GM12875 (cell line): ENCODE data around the gene SENP1.

Experiments used
- H3K4me3 ChIP-seq: one replicate; pipeline ENCODE4 v1.5.1; 2011; ENCODE audit warnings: low read depth, low read length, control low read depth
- TF ChIP-seq, protein P1 (sequence below): IDR thresholded peaks from 2 replicates; pipeline ENCODE4 v1.5.1; 2011; ENCODE audit warnings: low read depth, mild to moderate bottlenecking, control low read depth, inconsistent platforms, low read length, moderate library complexity, borderline replicate concordance; ENCODE audit not compliant: insufficient read depth

SENP1 gene

DNA sequence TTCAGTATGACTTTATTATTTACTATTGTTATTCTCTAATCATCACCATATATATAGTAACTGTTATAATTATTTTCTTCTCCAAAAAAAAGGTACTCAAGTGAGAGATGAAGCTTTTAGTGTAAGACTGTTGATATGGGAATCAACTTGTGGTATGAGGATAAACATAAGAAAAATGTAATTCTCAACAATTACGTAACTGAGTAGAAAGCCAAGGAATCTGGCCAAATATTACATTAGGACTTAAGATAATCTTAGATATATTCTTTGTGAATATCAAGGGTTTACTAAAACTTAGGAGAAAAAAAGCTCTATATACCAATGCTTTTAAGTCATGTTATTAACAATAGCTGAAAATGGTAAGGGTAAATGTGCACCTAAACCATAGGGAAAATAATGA, 13.3 kb downstream of the SENP1 start:
- TF ChIP-seq, protein P1, sequence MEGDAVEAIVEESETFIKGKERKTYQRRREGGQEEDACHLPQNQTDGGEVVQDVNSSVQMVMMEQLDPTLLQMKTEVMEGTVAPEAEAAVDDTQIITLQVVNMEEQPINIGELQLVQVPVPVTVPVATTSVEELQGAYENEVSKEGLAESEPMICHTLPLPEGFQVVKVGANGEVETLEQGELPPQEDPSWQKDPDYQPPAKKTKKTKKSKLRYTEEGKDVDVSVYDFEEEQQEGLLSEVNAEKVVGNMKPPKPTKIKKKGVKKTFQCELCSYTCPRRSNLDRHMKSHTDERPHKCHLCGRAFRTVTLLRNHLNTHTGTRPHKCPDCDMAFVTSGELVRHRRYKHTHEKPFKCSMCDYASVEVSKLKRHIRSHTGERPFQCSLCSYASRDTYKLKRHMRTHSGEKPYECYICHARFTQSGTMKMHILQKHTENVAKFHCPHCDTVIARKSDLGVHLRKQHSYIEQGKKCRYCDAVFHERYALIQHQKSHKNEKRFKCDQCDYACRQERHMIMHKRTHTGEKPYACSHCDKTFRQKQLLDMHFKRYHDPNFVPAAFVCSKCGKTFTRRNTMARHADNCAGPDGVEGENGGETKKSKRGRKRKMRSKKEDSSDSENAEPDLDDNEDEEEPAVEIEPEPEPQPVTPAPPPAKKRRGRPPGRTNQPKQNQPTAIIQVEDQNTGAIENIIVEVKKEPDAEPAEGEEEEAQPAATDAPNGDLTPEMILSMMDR, result no peak
- no peak overlapping the region for H3K4me3 ChIP-seq

DNA sequence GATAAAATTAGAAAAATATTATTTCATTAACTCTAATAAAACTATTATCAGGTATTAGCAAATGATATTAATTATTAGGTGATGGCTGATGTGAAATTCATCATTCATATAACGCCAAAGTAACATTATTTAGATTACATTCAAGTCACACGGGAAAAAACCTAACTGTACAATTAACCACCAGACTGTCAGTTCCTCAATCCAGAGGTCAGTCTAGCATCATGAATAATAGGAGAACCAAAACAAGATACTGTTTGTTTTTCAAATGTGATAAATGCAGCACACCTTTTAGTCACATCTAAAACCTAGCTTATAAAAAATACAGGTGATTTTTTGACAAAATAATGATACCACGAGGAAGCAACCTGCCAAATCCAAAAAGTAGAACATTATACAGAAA, 19.6 kb downstream of the SENP1 start:
- no peak overlapping the region for H3K4me3 ChIP-seq
- TF ChIP-seq, protein P1, result no peak

DNA sequence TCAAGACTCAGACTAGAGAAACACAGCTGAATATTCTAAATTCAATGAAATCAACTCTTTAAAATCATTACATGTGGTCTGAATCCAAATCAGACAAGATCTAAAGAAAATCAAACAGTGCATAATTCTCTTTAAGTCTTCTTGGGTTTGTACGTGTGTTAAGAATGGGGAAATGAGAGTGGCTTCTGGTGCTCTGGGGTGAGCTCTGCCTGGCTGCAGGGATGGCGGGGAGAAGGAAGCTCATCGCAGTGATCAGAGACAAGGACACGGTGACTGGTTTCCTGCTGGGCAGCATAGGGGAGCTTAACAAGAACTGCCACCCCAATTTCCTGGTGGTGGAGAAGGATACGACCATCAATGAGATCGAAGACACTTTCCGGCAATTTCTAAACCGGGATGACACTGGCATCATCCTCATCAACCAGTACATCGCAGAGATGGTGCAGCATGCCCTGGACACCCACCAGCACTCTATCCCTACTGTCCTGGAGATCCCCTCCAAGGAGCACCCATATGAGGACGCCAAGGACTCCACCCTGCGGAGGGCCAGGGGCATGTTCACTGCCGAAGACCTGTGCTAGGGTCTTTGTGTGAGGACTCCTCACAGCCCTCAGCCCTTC, 20.9 kb downstream of the SENP1 start:
- no peak overlapping the region for H3K4me3 ChIP-seq
- TF ChIP-seq, protein P1, result no peak

DNA sequence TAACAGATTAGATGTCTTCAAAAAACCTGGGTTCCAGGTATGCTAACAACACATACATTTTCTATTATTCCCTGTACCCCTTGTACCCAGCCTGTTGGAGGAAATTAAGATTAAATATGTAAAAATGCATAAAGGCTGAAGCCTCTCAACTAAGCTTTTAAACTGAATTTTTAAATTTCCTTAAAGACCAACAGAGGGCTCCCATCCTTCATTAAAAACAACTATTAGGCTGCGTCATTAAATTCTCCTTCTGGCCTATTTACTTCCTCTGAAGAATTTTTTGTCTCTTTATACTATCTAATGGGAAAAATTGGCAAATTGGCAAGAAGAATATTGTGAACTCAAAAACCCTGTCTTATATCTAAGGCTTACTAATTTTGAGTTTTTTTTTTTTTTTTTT, 21.8 kb downstream of the SENP1 start:
- TF ChIP-seq, protein P1, result no peak
- no peak overlapping the region for H3K4me3 ChIP-seq

DNA sequence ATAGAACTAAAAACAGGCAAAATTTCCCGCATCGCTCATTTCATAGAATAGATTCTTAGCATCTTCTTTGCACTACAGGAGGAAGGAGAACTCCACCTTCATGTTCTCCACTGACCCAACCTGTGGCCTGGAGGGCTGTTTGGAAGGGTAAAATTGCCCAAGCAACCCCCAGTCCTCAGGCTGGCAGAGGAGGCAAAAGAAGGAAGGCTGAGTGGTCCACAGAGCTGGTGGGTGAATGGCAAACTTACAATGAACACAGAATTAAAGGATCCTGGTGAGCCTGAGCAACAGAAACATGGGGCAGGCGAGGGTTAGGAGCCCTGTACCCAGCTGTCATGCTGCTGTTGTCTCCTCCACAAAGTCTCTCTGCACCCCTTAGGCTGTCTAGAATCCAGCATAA, 25.1 kb downstream of the SENP1 start:
- no peak overlapping the region for H3K4me3 ChIP-seq
- TF ChIP-seq, protein P1, result no peak

DNA sequence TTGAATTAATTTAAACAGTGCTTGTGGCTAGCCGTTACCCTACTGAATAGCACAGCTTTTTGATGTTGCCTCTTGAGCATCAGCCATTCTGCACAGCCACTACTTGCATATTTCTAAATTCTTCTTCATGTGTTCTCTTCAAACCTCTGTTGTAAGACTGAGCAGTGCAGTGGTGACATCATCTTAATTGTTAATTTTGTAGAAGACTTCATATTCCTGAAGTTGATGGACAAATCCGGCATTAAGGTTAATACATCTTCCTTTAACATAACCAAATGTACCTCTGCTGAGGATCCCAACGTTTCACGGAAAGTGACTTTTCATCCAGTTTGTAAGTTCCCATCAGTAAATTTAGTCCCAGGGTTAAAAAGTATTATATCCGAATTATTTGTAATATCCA, 25.6 kb downstream of the SENP1 start:
- TF ChIP-seq, protein P1, result no peak
- no peak overlapping the region for H3K4me3 ChIP-seq

DNA sequence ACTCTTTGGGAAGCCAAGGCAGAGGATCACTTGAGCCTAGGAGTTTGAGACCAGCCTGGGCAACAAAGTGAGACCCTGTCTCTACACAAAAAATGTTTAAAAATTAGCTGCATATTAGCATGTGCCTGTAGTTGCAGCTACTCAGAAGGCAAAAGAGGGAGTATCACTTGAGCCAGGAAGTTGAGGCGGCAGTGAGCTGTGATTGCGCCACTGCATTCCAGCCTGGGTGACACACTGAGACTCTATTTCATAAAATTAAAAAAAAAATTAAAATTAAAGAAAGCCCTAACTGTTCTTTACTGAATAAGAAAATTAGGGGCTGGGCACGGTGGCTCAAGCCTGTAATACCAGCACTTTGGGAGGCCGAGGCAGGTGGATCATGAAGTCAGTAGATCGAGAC, 27.0 kb downstream of the SENP1 start:
- H3K4me3 ChIP-seq, result no peak overlapping the region
- TF ChIP-seq, protein P1, result no peak
